Loucy (cell line): Measurements from ENCODE around the gene GEMIN8.

ENCODE experiments used
- CTCF ChIP-seq: fragments of 200-600 bp; sonication (generic); conservative IDR thresholded peaks from 2 replicates; pipeline ENCODE4 v1.5.1; 2014; ENCODE audit warnings: mild to moderate bottlenecking, antibody characterized with exemption, low read length
- EZH2phosphoT487 ChIP-seq: fragments of 200-600 bp; IDR thresholded peaks from 2 replicates; pipeline ENCODE4 v1.6.1; 2018; ENCODE audit warnings: antibody characterized with exemption, mild to moderate bottlenecking, moderate library complexity, borderline replicate concordance

GRCh38 chrX:14032406-14032805, 2.7 kb upstream of the GEMIN8 start:
- TF ChIP-seq CTCF (peak; percentile 65), EZH2phosphoT487 (no peak)
